DMS114 treated with DMSO at 0.1 percent for 48 hours (cell line): ENCODE measurements around the gene ETV3L.
A peak's percentile ranks its signal among the peaks of the same experiment; 100 is the strongest.
"Not testable (repeated sequence)": the region's sequence is repeated elsewhere in the genome, so short reads cannot be mapped to it uniquely, and the experiment has no call there.

Experiments
- DNase-seq: peaks from one replicate; lab custom pipeline; 2025; ENCODE audit not compliant: unreplicated experiment; lab: John Stamatoyannopoulos, UW

ETV3L gene

GRCh38 chr1:157105988-157106812 is 6.6 kb upstream of the ETV3L start:
- no peak for DNase-seq

GRCh38 chr1:157105298-157105987 is 5.8 kb upstream of the ETV3L start:
- no peak for DNase-seq

DNA sequence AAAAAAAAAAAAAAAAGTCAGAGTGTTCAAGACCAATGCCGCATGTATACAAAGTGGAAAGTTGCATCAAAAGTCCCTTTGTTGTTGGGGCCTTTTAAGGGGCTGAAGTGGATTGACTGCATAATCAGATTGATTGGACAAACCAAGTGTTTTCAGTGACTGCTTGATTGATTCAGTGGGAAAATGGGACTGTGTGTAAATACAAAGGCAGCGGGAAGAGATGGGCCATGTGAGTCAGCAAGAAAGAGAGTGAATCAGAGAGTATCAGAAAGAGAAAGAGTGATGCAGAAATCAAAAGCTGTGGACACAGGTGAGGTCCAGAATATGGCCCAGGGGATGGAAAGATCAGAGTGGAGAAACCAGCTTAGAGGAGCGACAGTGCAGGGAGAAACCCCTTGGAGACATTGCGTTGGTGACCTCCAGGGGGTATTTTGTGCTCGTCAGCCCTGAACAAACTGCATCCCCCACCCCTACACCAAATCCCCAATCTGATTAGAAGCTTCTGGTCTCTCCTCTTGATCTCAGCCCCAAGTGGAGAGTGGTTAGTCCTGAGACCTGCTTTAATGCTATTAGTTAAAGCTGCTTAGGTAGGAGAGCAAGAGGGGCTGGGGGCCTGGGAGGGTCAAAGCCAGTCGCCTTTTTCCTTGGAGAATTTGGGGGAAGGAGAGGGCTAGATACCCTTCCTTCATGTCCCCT is 5.1 kb upstream of the ETV3L start:
- no peak for DNase-seq

DNA sequence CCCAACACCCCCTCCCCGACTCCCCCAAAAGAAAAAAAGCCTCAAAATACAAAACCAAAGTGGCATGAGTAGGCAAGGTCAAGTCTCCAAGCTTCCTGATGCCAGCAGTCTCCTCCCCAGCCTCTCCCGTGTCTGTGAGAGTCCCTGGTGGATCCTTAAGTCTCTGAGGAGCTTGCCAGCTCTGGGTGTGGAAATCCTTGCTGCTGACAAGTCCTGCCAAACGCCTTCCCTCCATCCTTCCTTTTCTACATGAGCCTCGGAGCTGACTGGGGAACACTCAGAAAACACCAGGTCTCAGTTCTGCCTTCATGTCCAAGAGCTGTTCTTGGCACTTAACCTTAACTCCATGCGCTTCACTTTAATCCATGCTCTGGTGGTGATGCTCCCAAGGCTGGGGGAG is 3.7 kb upstream of the ETV3L start:
- no peak for DNase-seq

DNA sequence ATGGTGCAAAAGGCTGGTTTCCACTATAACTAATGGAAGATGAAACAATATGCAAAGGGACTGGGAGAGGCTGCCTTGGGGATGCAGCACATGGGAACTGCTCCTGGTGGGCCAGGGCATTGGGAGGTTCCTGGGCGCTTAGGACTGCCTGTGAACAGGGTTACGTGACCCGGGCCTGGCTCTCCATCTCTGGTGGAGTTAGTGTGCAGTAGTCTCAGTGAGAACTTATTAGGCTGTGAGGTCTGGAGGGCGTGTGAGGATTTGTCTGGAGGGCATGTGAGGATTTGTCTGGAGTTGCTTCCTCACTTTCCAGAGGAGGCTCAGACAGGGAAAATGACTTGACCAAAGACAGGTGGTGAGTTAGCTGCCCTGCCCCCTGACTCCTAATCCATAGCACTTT is 1.5 kb upstream of the ETV3L start:
- DNase-seq, result no peak

- not testable (repeated sequence) for DNase-seq
Measured at GRCh38 chr1:157098987-157099632, 498 bp downstream of the ETV3L start.

DNA sequence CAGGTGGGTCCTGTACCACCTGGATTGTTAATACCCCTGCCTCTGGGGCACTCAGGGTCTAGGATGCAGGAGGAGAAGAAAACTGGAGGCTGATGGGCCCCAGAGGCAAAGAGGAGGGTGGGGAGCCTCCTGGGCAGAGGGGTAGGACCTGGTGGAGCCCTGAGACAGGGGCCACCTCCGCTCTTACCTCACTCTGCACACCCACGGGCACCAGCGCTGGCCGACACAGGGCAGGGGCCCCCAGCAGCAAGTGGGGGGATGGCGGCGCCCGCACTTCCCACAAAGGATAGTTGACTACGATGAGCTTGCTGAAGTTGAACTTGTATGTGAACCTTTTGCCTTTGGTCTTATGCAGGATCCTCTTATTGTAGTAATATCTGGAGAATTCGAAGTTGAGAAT is 1.1 kb downstream of the ETV3L start:
- no peak for DNase-seq

- DNase-seq, result no peak
Measured at GRCh38 chr1:157097692-157098091, 1.9 kb downstream of the ETV3L start.

- no peak for DNase-seq
Measured at GRCh38 chr1:157096881-157097280, 2.7 kb downstream of the ETV3L start.

DNA sequence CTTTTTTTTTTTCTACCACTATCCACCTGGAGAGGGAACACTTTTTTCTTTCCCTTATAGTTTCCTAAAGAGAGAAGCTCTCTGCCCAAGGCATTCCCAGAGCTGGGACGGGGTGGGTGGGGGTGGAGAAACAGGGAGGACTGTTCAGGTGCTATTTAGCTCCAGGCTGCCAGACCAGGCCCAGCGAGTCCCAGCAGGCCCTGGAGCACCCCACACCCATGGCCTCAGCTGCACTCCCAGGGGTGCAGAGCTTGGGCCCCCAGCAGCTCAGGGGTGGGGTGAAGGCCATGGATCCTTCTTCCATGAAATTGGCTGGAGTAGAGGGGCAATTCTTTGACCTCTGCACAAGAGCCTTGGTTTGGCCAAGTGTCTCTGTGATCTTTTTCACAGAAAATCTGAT is 4.1 kb downstream of the ETV3L start:
- no peak for DNase-seq

DNA sequence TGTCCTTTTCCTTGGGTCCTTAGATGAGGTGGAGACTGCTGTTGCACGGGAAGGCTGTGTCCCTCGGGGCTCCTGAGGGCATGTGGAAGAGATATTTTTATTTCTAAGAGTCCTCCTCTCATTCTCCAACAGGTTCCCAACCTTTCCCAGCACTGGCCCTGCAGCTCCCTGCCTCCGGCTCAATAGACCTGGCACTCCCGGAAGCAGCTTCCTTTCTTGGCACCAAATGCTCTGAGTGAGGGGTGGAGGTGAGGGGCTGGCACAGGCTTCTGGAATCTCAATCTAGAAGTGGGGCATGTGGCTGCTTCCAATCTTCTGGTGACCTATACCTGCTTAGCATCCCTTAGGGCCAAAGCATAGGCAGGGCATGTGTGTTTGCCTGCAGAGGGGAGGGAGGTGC is 4.5 kb downstream of the ETV3L start:
- no peak for DNase-seq

DNA sequence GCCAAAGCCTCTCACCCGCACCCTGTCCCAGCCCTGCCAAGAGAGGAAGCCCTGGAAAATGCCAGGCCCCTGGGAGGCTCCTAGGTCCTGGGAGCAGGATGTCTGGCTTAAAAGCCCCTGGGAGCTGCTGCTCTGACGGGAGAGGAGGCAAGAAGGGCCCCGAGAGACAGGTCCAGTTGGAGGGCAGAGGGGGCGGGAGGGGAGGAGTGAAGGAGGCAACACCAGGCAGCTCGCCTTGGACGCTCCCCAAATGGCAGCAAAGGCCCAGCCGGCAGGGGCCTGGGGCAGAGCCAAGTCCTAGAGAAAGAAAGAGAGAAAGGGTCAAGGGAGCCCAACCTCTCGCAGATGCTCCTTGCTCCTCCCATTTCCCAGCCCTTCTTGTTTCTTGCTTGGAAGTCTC is 6.8 kb downstream of the ETV3L start:
- DNase-seq, result no peak

GRCh38 chr1:157091668-157092273 is 7.8 kb downstream of the ETV3L start:
- no peak for DNase-seq

GRCh38 chr1:157091186-157091585 is 8.4 kb downstream of the ETV3L start:
- DNase-seq, result no peak

DNA sequence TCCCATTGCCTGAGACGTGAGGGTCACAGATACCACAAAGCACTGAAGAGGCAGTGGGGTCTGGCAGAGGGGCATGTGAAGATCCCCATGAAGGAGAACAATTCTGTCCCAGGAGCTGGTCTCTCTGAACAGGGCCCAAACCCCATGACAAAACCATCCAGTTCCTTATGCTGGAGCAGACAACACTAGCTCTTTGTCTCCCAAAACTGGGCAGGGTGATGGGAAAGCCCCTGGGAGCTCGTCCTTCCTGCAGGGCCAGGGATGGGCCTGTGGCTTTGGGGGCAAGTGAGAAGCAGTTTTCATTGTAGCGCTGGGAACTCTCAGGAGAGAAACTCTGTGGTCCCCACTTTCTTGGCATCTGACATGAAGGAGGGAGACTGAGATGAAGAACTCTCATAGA is 8.8 kb downstream of the ETV3L start:
- DNase-seq, result no peak

DNA sequence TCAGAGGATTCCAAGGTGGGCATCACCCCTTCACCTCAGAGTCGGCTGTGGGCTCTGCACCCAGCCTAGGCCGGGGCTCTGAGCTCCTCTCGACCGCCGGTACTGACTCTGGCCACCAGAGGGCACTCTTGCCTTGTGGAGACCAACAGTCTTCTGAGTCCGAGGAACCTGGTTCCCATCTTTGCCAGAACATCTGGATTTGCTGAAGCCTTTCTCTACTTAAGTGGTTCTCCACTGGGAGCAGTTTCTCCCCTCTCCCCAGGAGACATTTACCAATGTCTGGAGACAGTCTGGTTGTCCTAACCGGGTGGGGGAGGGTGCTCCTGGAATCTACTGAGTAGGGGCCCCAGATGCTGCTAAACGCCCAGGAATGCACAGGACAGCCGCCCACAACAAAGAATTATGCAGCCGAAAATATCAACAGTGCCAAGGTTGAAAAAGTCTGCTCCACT is 9.4 kb downstream of the ETV3L start:
- DNase-seq, result peak; percentile 77

DNA sequence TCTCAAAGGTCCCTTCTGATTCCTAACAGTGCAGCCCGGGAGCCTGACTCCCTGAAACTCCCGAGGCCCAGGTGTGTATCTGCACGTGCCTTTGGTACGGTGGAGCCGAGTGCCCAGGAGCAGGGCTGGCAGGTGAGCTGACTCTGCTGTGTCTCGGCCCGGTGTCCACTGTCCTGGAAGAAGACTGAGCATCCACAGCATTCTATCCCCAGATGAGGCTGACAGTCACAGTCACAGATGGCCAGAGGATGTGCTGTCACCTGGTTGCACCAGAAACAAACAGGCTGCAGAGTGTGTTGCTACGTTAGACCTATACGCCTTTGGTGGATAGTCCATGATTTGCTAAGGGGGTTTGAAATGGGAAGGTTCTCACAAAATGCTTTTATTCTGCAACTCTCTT is 9.8 kb downstream of the ETV3L start:
- no peak for DNase-seq

GRCh38 chr1:157088607-157089006 is 11.0 kb downstream of the ETV3L start:
- no peak for DNase-seq

DNA sequence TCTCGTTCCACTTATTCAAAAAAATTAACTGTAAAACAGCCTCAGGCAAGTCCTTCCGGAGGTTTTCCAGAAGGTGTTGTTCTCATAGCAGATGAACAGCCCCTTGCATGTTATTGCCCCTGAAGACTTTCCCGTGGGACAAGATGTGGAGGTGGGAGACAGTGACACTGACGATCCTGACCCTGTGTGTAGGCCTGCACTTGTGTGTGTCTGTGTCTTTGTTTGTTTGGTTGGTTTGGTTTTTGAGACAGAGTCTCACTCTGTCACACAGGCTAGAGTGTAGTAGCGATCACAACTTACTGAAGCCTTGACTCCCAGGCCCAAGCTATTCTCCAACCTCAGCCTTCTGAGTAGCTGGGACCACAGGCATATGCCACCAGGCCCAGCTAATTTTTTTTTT is 12.6 kb downstream of the ETV3L start:
- no peak for DNase-seq

- DNase-seq, result no peak
Measured at GRCh38 chr1:157086299-157086698, 13.3 kb downstream of the ETV3L start.

DNA sequence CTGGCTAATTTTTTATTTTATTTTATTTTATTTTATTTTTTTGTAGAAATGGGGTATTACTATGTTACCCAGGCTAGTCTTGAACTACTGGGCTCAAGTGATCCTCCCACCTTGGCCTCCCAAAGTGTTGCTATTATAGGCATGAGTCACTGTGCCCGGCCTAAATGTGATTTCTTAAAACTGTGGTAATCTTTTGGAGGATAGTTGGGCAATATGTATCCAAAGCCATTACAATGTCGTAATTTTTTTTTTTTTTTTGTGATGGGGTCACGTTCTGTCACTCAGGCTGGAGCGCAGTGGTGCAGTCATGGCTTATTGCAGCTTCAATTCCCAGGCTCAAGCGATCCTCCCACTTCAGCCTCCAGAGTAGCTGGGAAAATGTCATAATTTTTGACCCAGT is 14.2 kb downstream of the ETV3L start:
- no peak for DNase-seq
